ENCODE results near the gene JTB.

JTB gene

DNA sequence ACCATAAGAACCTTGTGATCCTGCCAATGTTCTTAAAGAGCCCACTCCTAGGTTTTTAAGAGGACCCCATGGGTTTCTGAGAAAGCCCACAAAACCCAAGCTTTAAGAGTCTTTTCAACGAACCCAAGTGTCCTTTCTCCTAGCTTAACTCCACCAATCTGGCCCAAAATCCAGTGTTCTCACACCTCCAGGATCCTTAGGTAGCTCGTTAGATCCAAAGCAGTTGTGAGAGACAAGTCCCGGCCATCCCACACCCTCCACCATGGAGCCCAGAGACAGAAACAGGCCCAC is 32.7 kb downstream of the JTB start:
- H3K4me3 ChIP-seq (ENCODE audit: low read length) = no peak overlapping the region
- no peak for DNase-seq (ENCODE audit: low read depth)
- TF ChIP-seq, protein P1, sequence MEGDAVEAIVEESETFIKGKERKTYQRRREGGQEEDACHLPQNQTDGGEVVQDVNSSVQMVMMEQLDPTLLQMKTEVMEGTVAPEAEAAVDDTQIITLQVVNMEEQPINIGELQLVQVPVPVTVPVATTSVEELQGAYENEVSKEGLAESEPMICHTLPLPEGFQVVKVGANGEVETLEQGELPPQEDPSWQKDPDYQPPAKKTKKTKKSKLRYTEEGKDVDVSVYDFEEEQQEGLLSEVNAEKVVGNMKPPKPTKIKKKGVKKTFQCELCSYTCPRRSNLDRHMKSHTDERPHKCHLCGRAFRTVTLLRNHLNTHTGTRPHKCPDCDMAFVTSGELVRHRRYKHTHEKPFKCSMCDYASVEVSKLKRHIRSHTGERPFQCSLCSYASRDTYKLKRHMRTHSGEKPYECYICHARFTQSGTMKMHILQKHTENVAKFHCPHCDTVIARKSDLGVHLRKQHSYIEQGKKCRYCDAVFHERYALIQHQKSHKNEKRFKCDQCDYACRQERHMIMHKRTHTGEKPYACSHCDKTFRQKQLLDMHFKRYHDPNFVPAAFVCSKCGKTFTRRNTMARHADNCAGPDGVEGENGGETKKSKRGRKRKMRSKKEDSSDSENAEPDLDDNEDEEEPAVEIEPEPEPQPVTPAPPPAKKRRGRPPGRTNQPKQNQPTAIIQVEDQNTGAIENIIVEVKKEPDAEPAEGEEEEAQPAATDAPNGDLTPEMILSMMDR (IDR thresholded peaks at IDR 0.05; ENCODE audit: insufficient read depth, low read depth, low read length, missing control alignments) = no peak

DNA sequence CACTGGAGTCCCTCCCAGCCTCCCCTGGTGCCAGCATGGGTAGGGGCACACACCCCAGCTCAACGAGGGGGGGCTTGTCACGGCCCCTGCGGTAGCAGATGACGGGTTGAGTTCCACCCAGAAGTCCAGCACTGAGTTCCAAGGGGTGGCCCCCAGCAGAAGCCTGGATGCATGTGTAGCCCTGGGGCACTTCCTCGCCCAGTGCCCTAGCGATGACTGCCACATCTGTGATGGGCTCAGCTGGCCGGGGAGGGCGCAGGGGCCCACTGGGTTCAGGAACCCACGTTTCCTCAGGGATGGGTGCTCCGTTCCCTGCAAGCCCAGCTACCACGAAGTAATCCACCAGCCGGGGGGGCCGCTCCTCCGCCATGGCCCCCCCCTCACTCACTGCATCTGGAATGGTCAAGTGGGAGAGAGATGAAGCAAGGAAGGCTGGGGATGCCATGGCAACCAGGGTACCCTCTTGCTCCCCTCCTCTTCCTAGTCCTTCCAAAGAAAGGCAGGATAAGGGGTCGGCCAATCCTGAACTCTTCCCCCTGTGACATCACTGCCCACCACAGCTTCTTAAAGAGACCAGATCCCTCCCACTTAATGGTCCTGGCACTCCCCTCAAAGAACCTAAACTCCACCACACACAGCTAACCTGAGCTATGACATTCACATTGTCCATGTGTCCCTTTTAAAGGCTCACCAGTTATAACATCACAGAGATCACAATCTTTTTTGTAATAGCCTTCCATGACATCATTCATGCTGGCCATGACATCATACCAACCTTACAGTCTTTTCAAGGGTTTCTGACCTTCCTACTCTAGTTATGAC is 33.3 kb downstream of the JTB start:
- TF ChIP-seq, protein P1 (IDR thresholded peaks at IDR 0.05; ENCODE audit: insufficient read depth, low read depth, low read length, missing control alignments) = no peak
- DNase-seq (ENCODE audit: low read depth) = no peak
- H3K4me3 ChIP-seq (ENCODE audit: low read length) = no peak overlapping the region

DNA sequence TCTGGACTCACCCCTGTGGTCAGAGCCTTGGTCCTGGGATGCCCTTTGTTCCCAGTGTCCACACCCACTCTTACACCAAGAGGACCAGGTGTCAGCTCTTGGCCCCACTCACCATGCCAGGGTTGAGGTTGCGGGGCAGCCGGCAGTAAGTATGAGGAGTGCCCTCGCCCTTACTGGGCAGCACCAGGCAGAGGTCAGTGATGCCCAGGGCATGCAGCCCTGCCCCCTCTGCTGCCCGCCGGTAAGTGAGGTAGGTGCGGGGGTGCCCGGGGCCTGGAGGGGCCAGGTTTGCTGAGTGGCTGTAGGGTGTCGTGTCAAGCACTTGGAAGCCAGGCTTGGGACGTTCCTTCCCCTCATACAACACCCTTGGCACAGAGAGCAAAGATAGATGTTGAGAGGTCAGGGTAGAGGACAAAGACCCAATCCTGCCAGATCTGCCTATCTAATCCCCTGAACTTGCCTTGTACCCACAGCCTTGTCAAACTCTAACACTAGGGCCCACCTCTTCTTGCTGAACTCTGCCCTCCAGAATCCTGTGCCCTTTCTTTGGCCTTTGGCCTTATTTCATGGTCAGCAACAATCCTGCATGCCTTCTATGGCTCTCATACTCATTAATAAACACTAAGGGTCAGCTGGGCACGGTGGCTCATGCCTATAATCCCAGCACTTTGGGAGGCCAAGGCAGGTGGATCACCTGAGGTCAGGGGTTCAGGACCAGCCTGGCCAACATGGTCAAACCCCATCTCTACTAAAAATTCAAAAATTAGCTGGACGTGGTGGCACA is 34.5 kb downstream of the JTB start:
- no peak overlapping the region for H3K4me3 ChIP-seq (ENCODE audit: low read length)
- TF ChIP-seq, protein P1 (IDR thresholded peaks at IDR 0.05; ENCODE audit: insufficient read depth, low read depth, low read length, missing control alignments) = no peak
- no peak for DNase-seq (ENCODE audit: low read depth)

DNA sequence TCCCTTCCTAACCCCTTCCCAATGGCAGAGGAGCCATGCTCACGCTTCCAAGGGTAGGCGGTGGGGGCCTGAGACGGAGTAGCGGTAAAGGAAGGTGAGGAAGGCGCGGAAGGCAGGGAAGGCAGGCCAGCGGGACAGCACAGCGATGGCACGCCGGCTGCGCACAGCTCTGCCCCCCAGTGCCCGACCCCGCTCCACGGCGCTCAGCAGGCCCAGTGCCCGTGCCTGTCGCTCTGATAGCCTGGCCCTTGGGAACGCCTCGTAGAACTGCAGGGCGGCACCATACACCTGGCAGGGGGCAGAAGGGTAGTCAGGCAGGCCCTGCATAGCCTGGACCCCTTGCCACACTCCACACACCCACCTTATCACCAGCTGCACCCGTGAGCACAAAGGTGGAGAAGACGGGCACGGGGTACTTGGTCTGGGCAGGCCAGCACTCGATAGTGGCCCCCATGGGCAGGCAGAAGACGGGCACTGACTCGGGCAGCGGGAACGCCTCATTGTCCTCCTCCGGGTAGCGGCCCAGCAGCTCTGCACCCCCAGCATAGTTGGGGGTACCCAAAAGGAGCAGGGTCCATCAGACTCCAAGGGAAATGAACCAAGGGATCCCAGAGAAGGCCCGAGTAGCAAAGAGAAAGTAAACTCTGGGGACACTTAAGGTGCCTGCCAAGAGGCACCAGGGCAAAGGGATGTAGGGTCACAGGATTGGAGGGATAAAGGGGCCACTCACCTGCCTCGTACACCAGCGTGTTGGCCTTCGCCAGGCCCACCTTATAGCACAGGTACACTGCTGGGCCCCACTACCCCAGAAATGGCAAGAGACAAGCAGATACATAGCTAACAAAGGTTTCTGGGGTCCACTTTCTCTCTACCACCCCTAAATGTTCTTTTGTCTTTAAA is 35.4 kb downstream of the JTB start:
- no peak for DNase-seq (ENCODE audit: low read depth)
- TF ChIP-seq, protein P1 (IDR thresholded peaks at IDR 0.05; ENCODE audit: insufficient read depth, low read depth, low read length, missing control alignments) = no peak
- no peak overlapping the region for H3K4me3 ChIP-seq (ENCODE audit: low read length)

DNA sequence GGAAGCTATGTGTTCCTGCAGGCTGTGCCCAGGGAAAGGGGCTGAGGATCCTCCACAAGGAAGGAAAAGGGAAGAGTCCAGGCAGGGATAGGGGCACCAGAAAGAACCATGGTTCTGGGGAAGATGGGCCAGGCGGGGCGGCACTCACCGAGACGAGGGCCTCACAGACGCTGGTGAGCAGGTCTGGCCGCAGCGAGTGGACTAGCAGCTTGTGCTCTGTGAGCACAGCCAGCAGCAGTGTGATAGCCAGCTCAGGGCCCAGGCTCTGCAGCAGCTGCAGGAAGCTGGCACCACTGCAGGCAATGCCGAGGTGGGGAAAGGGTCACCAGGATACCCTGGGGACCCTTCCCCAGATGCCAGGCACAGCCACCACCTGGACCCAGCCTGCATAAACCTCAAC is 36.7 kb downstream of the JTB start:
- H3K4me3 ChIP-seq (ENCODE audit: low read length) = no peak overlapping the region
- TF ChIP-seq, protein P1 (IDR thresholded peaks at IDR 0.05; ENCODE audit: insufficient read depth, low read depth, low read length, missing control alignments) = no peak
- DNase-seq (ENCODE audit: low read depth) = no peak

DNA sequence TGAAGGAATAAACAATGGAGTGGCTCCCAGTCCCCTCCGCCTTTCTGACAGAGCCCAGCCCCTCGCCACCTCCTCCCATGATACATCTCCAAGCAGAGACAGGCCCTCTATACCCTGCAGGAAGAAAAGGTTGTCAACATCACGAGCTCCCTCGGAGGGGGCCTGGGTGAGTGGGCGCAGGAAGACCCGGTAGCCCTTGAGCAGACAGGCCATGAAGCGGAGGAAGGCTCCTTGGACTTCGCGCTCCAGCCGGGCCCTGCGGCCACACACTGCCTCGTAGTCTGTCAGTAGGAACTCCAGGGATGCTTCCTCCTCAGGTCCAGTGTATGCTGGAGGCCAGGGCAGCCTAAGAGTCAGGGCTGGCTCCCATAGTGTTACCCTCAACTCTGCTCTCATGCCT is 38.0 kb downstream of the JTB start:
- no peak for DNase-seq (ENCODE audit: low read depth)
- TF ChIP-seq, protein P1 (IDR thresholded peaks at IDR 0.05; ENCODE audit: insufficient read depth, low read depth, low read length, missing control alignments) = no peak
- no peak overlapping the region for H3K4me3 ChIP-seq (ENCODE audit: low read length)

All from epithelial cell of esophagus (primary cell).